H9 (cell line): Measurements from ENCODE around the gene MYO10. TPM values are rescaled to one million over a fixed set of nuclear protein-coding genes. Genes with fewer than 3 reads are reported as not detected.

ENCODE experiments used
- DNase-seq: peaks from one replicate; pipeline ENCODE4 v3.0.0-alpha.2; 2017
- H2AFZ ChIP-seq: one replicate; pipeline ENCODE4 v1.6.1; 2013; ENCODE audit warnings: mild to moderate bottlenecking, low read length, control low read depth, moderate library complexity
- H2AK5ac ChIP-seq: 2 replicates; pipeline ENCODE4 v1.6.1; 2013; ENCODE audit warnings: low read length, control low read depth, mixed read lengths; ENCODE audit not compliant: insufficient read length
- H2BK120ac ChIP-seq: one replicate; pipeline ENCODE4 v1.6.1; 2013; ENCODE audit warnings: low read depth, mild to moderate bottlenecking, low read length, control low read depth, inconsistent platforms; ENCODE audit not compliant: poor library complexity, severe bottlenecking
- H2BK12ac ChIP-seq: 2 replicates; pipeline ENCODE4 v1.6.1; 2013; ENCODE audit warnings: low read length, control low read depth, mixed read lengths, low read depth; ENCODE audit not compliant: insufficient read length
- H2BK15ac ChIP-seq: 2 replicates; pipeline ENCODE4 v1.6.1; 2013; ENCODE audit warnings: low read depth, low read length, control low read depth
- H2BK20ac ChIP-seq: one replicate; pipeline ENCODE4 v1.6.1; 2013; ENCODE audit warnings: low read depth, mild to moderate bottlenecking, low read length, control low read depth, inconsistent platforms; ENCODE audit not compliant: poor library complexity, severe bottlenecking
- H2BK5ac ChIP-seq: 2 replicates; pipeline ENCODE4 v1.6.1; 2013; ENCODE audit warnings: low read length, control low read depth, mixed read lengths; ENCODE audit not compliant: insufficient read length
- H3K14ac ChIP-seq: 2 replicates; pipeline ENCODE4 v1.6.1; 2013; ENCODE audit warnings: low read length, control low read depth; ENCODE audit not compliant: insufficient read depth
- H3K18ac ChIP-seq: 2 replicates; pipeline ENCODE4 v1.6.1; 2013; ENCODE audit warnings: low read depth, mild to moderate bottlenecking, mixed read lengths, low read length, control low read depth; ENCODE audit not compliant: insufficient read length
- H3K23ac ChIP-seq: 2 replicates; pipeline ENCODE4 v1.6.1; 2013; ENCODE audit warnings: low read length, control low read depth, mixed read lengths, low read depth; ENCODE audit not compliant: insufficient read length
- H3K23me2 ChIP-seq: 2 replicates; pipeline ENCODE4 v1.6.1; 2013; ENCODE audit warnings: low read depth, mild to moderate bottlenecking, mixed read lengths, low read length, control low read depth; ENCODE audit not compliant: insufficient read length, poor library complexity, severe bottlenecking
- H3K27ac ChIP-seq: 2 replicates; pipeline ENCODE4 v1.5.1; 2013; ENCODE audit warnings: low read length, control low read depth, mixed read lengths, low read depth; ENCODE audit not compliant: insufficient read length
- H3K27me3 ChIP-seq: 2 replicates; pipeline ENCODE4 v1.6.1; 2013; ENCODE audit warnings: low read length, control low read depth, inconsistent platforms; ENCODE audit not compliant: insufficient read depth
- H3K4ac ChIP-seq: 2 replicates; pipeline ENCODE4 v1.6.1; 2013; ENCODE audit warnings: low read depth, mild to moderate bottlenecking, control low read depth, inconsistent platforms, low read length, moderate library complexity
- H3K4me1 ChIP-seq: 2 replicates; pipeline ENCODE4 v1.6.1; 2013; ENCODE audit warnings: low read length, control low read depth, inconsistent platforms; ENCODE audit not compliant: insufficient read depth
- H3K4me2 ChIP-seq: 2 replicates; pipeline ENCODE4 v1.6.1; 2013; ENCODE audit warnings: low read length, control low read depth, mixed read lengths; ENCODE audit not compliant: insufficient read length, insufficient read depth
- H3K56ac ChIP-seq: 2 replicates; pipeline ENCODE4 v1.6.1; 2013; ENCODE audit warnings: low read depth, mild to moderate bottlenecking, mixed read lengths, low read length, control low read depth; ENCODE audit not compliant: insufficient read length
- H3K79me1 ChIP-seq: 2 replicates; pipeline ENCODE4 v1.6.1; 2013; ENCODE audit warnings: low read depth, mild to moderate bottlenecking, moderate library complexity, low read length, control low read depth, inconsistent platforms; ENCODE audit not compliant: insufficient read depth, poor library complexity, severe bottlenecking
- H3K79me2 ChIP-seq: 2 replicates; pipeline ENCODE4 v1.6.1; 2013; ENCODE audit warnings: low read length, control low read depth, inconsistent platforms; ENCODE audit not compliant: insufficient read depth
- H3K9ac ChIP-seq: 2 replicates; pipeline ENCODE4 v1.6.1; 2013; ENCODE audit warnings: low read length, control low read depth, mixed read lengths; ENCODE audit not compliant: insufficient read length; ENCODE audit errors: extremely low read depth
- H3K9me3 ChIP-seq: one replicate; pipeline ENCODE4 v1.6.1; 2013; ENCODE audit warnings: low read depth, low read length, inconsistent platforms; ENCODE audit not compliant: control insufficient read depth
- H3T11ph ChIP-seq: one replicate; pipeline ENCODE4 v1.6.1; 2013; ENCODE audit warnings: mild to moderate bottlenecking, low read length, control low read depth, inconsistent platforms
- H4K20me1 ChIP-seq: one replicate; pipeline ENCODE4 v1.6.1; 2013; ENCODE audit not compliant: control insufficient read depth, insufficient read length, insufficient read depth
- H4K5ac ChIP-seq: 2 replicates; pipeline ENCODE4 v1.6.1; 2013; ENCODE audit warnings: low read depth, mild to moderate bottlenecking, mixed read lengths, low read length, control low read depth; ENCODE audit not compliant: insufficient read length
- H4K8ac ChIP-seq: replicated peaks from 2 replicates; pipeline ENCODE4 v1.6.1; 2013; ENCODE audit warnings: low read length, control low read depth, mixed read lengths, low read depth; ENCODE audit not compliant: insufficient read length
- H4K91ac ChIP-seq: 2 replicates; pipeline ENCODE4 v1.6.1; 2013; ENCODE audit warnings: low read depth, mild to moderate bottlenecking, moderate library complexity, mixed read lengths, low read length, control low read depth; ENCODE audit not compliant: insufficient read length
- H3K27ac Mint-ChIP-seq, 3 experiments: 2 replicates in 2 of 3; 3 replicates in 1 of 3; pipeline ENCODE4 v1.8.0; 2020 to 2021; ENCODE audit warnings: mixed read lengths in 3 of 3, mild to moderate bottlenecking in 1 of 3, moderate library complexity in 1 of 3
- H3K27me3 Mint-ChIP-seq: 2 replicates; pipeline ENCODE4 v1.8.0; 2021; ENCODE audit warnings: low read depth, mild to moderate bottlenecking, moderate library complexity, mixed read lengths
- H3K36me3 Mint-ChIP-seq, 3 experiments: 2 replicates in 2 of 3; 3 replicates in 1 of 3; pipeline ENCODE4 v1.8.0; 2020 to 2021; ENCODE audit warnings: low read depth in 3 of 3, mixed read lengths in 3 of 3; ENCODE audit not compliant: insufficient read depth in 1 of 3
- H3K4me1 Mint-ChIP-seq, 2 experiments: 2 replicates each; pipeline ENCODE4 v1.8.0; 2020; ENCODE audit warnings: mixed read lengths in 2 of 2
- H3K4me3 Mint-ChIP-seq, 2 experiments: 2 replicates in 1 of 2; 3 replicates in 1 of 2; pipeline ENCODE4 v1.8.0; 2020 to 2021; ENCODE audit warnings: mild to moderate bottlenecking in 2 of 2, mixed read lengths in 2 of 2, moderate library complexity in 1 of 2
- H3K9me3 Mint-ChIP-seq, 2 experiments: 2 replicates in 1 of 2; 3 replicates in 1 of 2; pipeline ENCODE4 v1.8.0; 2020; ENCODE audit warnings: mild to moderate bottlenecking in 2 of 2, mixed read lengths in 2 of 2, moderate library complexity in 1 of 2
- CTCF ChIP-seq: fragments of 200-600 bp; sonication (generic); conservative IDR thresholded peaks from 3 replicates; pipeline ENCODE4 v1.8.0; 2021; ENCODE audit warnings: antibody characterized with exemption, mild to moderate bottlenecking
- WGBS: extraction: QIAGEN DNeasy Blood & Tissue Kit; methylation state at CpG from one replicate; pipeline ENCODE4 v1.1.7; 2013; ENCODE audit warnings: missing lambda C conversion rate, low lambda C conversion rate, mixed read lengths; ENCODE audit not compliant: insufficient read length; ENCODE audit errors: extremely low coverage; 5-methylcytosine and 5-hydroxymethylcytosine counted together
- total RNA-seq: library from RNA; stranded (reverse); gene quantifications from 2 replicates; pipeline ENCODE4 v1.2.1, GENCODE V29; 2021

The MYO10 gene
- total RNA-seq, 1 experiment from 2014 or later = 127 TPM

DNA sequence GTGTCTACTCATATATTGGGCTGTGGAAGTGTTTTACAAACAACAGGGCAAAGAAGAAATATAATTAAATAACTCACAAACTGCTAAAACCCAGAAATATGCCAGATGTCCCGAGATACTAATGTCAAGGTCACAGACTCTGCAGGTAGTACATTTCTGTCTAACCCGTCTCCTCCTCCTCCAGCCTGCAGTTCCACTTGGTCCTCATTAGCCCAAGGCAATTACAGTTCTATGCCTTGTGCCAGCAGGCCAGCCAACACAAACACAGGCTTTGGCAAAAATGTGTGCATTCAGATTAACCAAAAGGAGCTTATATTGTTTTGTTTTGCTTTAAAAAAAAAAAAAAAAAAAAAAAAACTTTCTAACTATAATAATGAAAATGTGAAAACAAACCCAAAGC lies 148.8 kb downstream of the MYO10 start:
- Histone ChIP-seq H3K9me3 (no peaks in the 10 kb centered on the region), H3K14ac (no peak overlapping the region), H3K18ac (no peak overlapping the region), H3K4me2 (no peak overlapping the region), H2BK5ac (no peak overlapping the region), H2BK120ac (no peak overlapping the region), H3K4me1 (no peaks in the 10 kb centered on the region), H3K79me1 (peaks cover 3% of the 10 kb centered on the region), H4K91ac (no peak overlapping the region), H3K56ac (no peak overlapping the region), H4K8ac (no peak overlapping the region), H2BK15ac (no peak overlapping the region), H2AK5ac (no peak overlapping the region), H3K23me2 (no peaks in the 10 kb centered on the region), H2BK12ac (no peak overlapping the region), H2AFZ (no peak overlapping the region), H3K27ac (no peak overlapping the region), H3K27me3 (no peaks in the 10 kb centered on the region), H3K4ac (no peak overlapping the region), H4K5ac (no peak overlapping the region), H3K79me2 (no peaks in the 10 kb centered on the region), H3K23ac (no peak overlapping the region), H2BK20ac (no peak overlapping the region), H3K9ac (no peak overlapping the region), H3T11ph (no peak overlapping the region), H4K20me1 (no peaks in the 10 kb centered on the region)
- no peaks in the 10 kb centered on the region for H3K9me3 Mint-ChIP-seq
- WGBS = no CpG with 5 or more reads among the region's 2 CpGs
- H3K4me1 Mint-ChIP-seq = peaks cover 9 to 10% of the 10 kb centered on the region in 2 experiments
- H3K27me3 Mint-ChIP-seq = no peaks in the 10 kb centered on the region
- H3K27ac Mint-ChIP-seq = no peak overlapping the region; a peak in 2 of 7 replicates
- H3K4me3 Mint-ChIP-seq = no peak overlapping the region
- TF ChIP-seq CTCF = no peak
- peaks cover 0 to 5% (median 0%) of the 10 kb centered on the region in 3 experiments; a peak in 4 of 7 replicates for H3K36me3 Mint-ChIP-seq
- DNase-seq = no peak
